NCI-H128 (cell line): Measurements from ENCODE around the gene FRAS1.
"Not testable (repeated sequence)": the region's sequence is repeated elsewhere in the genome, so short reads cannot be mapped to it uniquely, and the experiment has no call there.

ENCODE experiments used
- DNase-seq: peaks from one replicate; lab custom pipeline; 2025; ENCODE audit not compliant: unreplicated experiment; lab: John Stamatoyannopoulos, UW

FRAS1 gene

GRCh38 chr4:78424461-78424860 lies 367.3 kb downstream of the FRAS1 start:
- DNase-seq = no peak

DNA sequence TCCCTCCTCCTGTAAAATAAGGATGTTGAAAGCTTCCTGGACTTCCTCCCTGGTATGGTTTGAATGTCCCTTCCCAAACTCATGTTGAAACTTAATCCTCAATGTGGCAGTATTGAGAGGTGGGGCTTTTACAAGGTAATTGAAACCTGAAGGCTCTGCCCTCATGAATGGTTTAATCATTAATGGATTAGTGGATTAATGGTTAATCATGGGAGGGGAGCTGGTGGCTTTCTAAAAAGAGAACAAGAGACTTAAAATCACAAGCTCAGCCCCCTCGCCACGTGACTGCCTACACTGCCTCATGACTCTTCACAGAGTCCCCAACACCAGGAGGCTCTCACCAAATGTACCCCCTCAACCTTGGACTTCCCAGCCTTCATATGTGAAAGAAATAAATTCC lies 369.8 kb downstream of the FRAS1 start:
- DNase-seq = no peak

DNA sequence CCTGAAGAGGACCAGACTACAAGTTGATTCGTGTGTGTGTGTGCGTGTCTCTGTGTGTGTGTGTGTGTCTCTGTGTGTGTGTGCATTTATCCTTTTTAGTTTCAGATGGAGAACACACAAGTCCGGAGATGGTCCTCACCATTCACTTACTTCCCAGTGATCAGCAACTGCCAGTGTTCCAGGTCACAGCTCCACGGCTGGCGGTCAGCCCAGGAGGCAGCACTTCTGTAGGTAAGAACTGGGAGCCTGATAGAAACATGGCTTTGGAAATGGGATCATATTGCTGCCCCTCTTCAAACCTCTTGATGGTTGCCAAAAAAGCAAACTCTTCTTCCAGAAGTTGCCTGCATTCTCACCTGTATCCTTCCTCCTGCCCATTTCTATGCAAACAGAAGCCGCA lies 371.9 kb downstream of the FRAS1 start:
- DNase-seq = no peak

DNA sequence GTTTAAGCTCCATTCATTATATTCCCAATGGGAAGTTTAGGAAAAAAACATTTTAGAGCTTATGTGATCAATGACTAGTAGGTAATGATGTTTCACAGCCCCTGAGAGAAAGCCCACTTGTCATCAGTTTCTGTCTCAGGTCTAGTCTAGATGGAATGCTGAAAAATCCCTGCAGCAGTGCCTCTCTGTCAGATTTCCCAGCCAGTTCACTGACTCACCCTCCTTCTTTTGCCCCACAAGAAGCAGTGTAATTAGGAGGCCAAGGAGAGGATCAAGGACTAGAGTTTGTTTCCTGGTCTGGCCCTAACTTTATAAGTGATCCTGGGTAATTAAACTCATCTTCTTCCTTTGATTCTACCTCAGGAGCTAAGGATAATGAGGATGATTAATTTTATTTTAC lies 375.8 kb downstream of the FRAS1 start:
- no peak for DNase-seq

- no peak for DNase-seq
Observed at GRCh38 chr4:78437608-78438088, 380.5 kb downstream of the FRAS1 start.

- no peak for DNase-seq
Observed at GRCh38 chr4:78439328-78439727, 382.2 kb downstream of the FRAS1 start.

DNA sequence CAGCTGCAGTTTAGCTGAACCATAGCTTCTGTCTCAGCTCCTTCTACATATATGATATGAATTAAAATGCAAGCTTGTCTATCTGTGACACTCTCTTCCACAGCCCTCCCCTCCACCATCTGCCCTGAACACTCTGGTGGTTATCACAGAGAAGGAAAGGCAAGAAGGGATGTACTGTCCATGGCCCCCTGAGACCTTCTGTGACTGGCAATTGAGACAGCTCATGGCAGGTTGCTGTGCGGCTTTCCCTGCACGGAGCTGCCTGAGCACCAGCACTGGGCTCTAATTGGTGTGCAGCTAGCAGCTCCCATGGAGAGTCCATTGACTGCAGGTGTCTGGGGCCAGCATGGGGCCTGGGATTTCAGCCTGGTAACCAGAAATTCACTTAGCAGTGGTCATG lies 384.6 kb downstream of the FRAS1 start:
- no peak for DNase-seq

DNA sequence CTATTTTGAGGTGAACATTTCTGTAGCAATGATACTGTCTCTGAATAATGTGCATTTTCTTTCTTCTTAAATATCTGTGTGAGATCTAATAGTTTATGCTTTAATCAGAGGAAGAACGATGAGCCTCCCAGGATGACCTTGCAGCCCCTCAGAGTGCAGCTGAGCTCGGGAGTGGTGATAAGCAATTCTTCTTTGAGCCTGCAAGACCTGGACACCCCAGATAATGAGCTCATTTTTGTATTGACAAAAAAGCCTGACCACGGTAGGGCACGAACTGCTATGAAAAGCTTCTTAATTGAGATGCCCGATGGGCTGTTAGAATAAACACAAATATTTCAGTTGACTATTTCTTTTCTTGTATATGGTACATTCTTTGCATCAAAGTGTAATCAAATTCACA lies 389.5 kb downstream of the FRAS1 start:
- DNase-seq = no peak

DNA sequence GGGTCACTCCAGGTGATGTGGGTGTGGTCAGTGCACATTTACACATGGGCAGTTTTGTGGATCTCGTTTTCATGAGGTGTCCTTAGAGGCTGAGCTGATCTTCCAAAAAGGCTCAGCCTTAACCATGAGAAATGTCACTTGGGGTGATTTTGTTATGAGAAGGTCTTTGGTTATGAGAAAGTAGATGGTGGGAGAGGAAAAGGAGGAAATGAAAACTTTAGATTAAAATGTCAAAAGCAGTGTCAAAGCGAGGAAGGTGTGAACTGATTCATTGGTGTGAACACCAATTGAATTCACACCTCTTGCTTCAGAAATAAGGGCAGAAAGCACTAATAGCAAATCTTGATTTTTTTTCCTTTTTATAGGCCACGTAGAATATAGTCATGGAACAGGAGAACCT lies 394.3 kb downstream of the FRAS1 start:
- DNase-seq = no peak

DNA sequence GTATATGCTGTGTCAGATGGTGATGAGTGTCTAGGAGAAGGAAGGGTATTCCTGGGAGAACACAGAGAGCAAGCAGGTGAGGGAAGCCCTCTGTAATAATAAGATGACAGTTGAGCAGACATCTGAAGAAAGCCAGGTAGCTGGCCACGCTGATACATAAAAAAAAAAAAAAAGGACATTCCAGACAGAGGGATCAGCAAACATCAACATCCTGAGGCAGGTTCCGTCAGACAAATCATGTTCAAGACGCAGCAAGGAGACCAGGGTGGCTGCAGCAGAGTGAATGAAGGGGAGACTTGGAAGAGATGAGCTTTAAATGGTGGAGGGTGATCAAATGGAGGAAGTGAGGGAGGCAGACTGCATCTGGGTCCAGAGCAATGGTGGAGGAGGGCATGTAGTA lies 396.9 kb downstream of the FRAS1 start:
- DNase-seq = no peak

GRCh38 chr4:78457751-78458150 lies 400.6 kb downstream of the FRAS1 start:
- DNase-seq = no peak

- DNase-seq = no peak
Observed at GRCh38 chr4:78459327-78459726, 402.2 kb downstream of the FRAS1 start.

DNA sequence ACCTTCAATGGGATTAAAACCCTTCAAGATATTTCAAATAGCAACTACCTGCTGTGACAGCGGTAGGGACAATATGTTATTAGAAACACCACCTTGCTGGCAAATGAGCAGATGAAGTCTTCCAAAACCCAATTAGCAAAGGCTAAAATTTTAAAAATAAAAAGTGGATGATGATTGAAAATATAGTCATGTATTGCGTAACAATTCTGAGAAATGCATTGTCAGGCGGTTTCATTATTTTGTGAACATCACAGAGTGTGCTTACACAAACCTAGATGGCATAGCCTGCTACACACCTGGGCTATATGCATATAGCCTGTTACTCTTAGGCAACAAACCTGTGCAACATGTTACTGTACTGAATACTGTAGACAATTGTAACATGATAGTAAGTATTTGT lies 403.2 kb downstream of the FRAS1 start:
- DNase-seq = no peak

- DNase-seq = no peak
Observed at GRCh38 chr4:78464265-78464664, 407.1 kb downstream of the FRAS1 start.

GRCh38 chr4:78467223-78467622 lies 410.1 kb downstream of the FRAS1 start:
- DNase-seq = not testable (repeated sequence)

GRCh38 chr4:78468272-78468671 lies 411.1 kb downstream of the FRAS1 start:
- DNase-seq = no peak

- no peak for DNase-seq
Observed at GRCh38 chr4:78476108-78476704, 419.1 kb downstream of the FRAS1 start.

DNA sequence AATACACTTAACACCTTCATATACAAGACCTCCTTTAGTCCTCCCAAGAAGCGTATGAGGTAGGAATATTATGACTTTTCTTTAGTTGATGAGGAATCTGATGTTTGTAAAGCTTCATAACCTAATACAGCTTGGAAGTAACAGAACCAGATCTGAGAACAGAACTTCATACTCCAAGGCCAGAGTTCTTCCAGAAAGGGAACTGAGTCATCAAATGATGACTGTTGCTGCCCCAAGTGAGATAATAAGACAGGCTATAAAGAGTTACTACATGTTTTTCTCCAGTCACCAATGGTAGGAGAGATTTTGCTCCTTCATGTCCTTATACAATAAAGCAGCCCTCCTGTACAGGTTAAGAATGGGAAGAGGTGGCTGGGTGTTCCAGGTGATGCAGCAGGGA lies 420.2 kb downstream of the FRAS1 start:
- no peak for DNase-seq

GRCh38 chr4:78478523-78478922 lies 421.4 kb downstream of the FRAS1 start:
- DNase-seq = no peak

- no peak for DNase-seq
Observed at GRCh38 chr4:78480286-78480685, 423.2 kb downstream of the FRAS1 start.

DNA sequence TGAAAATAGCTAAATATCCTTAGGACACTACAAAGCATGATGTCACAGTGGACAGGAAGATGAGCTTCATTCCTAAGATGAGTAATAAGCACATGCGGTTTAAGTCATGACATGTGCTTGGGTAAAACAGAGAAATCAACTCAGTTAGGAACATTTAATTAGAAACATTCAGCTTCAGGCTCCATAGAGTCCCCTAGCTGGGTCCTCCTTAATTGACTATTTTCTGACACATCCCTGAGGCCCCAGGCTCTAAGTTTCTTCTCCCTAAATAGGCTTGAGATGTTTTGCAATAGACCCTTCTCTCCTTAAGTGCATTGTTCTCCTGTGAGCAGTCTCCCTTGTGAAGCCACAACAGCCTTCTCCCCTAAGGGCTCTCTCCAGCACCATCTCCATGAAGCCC lies 424.1 kb downstream of the FRAS1 start:
- DNase-seq = no peak

- DNase-seq = no peak
Observed at GRCh38 chr4:78482281-78482680, 425.2 kb downstream of the FRAS1 start.

- no peak for DNase-seq
Observed at GRCh38 chr4:78483811-78484210, 426.7 kb downstream of the FRAS1 start.

- DNase-seq = no peak
Observed at GRCh38 chr4:78484574-78484973, 427.5 kb downstream of the FRAS1 start.
